Esophagus (tissue), 2 donors: Measurements from ENCODE around the gene ZNF195. TPM values are rescaled to one million over a fixed set of nuclear protein-coding genes. Genes with fewer than 3 reads are reported as not detected.
"Not testable (repeated sequence)": the region's sequence is repeated elsewhere in the genome, so short reads cannot be mapped to it uniquely, and the experiment has no call there.

Experiments used
- H3K27ac ChIP-seq, 2 donors: one replicate each; pipeline ENCODE4 v1.5.1; 2013; ENCODE audit warnings: low read depth in 2 of 2, mild to moderate bottlenecking in 2 of 2, inconsistent platforms in 1 of 2, low read length in 1 of 2, moderate library complexity in 1 of 2
- H3K27me3 ChIP-seq, 2 donors: one replicate each; pipeline ENCODE4 v1.6.1; 2013; ENCODE audit warnings: low read length in 2 of 2, control low read depth in 1 of 2, mild to moderate bottlenecking in 1 of 2; ENCODE audit not compliant: insufficient read depth in 2 of 2, control insufficient read depth in 1 of 2
- H3K36me3 ChIP-seq, 2 donors: one replicate each; pipeline ENCODE4 v1.6.1; 2013; ENCODE audit warnings: low read length in 1 of 2; ENCODE audit not compliant: control insufficient read depth in 2 of 2, insufficient read depth in 2 of 2
- H3K4me1 ChIP-seq, 2 donors: one replicate each; pipeline ENCODE4 v1.6.1; 2013; ENCODE audit warnings: low read length in 1 of 2; ENCODE audit not compliant: control insufficient read depth in 2 of 2, insufficient read depth in 2 of 2
- H3K4me3 ChIP-seq, 2 donors: one replicate each; pipeline ENCODE4 v1.5.1; 2013; ENCODE audit warnings: low read length in 2 of 2, mild to moderate bottlenecking in 2 of 2, low read depth in 1 of 2, moderate library complexity in 1 of 2
- H3K9me3 ChIP-seq, 2 donors: one replicate each; pipeline ENCODE4 v1.6.1; 2013; ENCODE audit warnings: mild to moderate bottlenecking in 2 of 2, low read depth in 1 of 2, low read length in 1 of 2, moderate library complexity in 1 of 2; ENCODE audit not compliant: control insufficient read depth in 2 of 2, insufficient read depth in 1 of 2
- WGBS, 2 donors: extraction: QIAGEN DNeasy Blood & Tissue Kit; methylation state at CpG; one replicate each; pipeline ENCODE4 v1.1.7; 2013; 5-methylcytosine and 5-hydroxymethylcytosine counted together
- polyA plus RNA-seq, 2 donors: library from polyadenylated mRNA; stranded (reverse); fragments of 200-250 nt; gene quantifications; one replicate each; pipeline ENCODE4 v1.2.3, GENCODE V29; 2013
- donor health status: healthy with polysubstance abuse.
- donor health status: Bipolar disorder and iron deficiency.

Gene ZNF195
- polyA plus RNA-seq, 2 donors, result 7.4 to 9.5 TPM

- Histone ChIP-seq H3K27ac (no peak overlapping the region), H3K9me3 (peaks cover 0 to 3% of the 10 kb centered on the region in 2 donors), H3K4me3 (no peak overlapping the region), H3K27me3 (no peaks in the 10 kb centered on the region), H3K4me1 (no peaks in the 10 kb centered on the region), H3K36me3 (no peaks in the 10 kb centered on the region)
- 70% methylated on average over 1 of the region's 1 CpG for WGBS, 2 donors
Measured at GRCh38 chr11:3339340-3339624, 39.7 kb downstream of the ZNF195 start.

GRCh38 chr11:3338569-3339339 lies 40.2 kb downstream of the ZNF195 start:
- Histone ChIP-seq H3K27ac (no peak overlapping the region), H3K36me3 (no peaks in the 10 kb centered on the region), H3K4me1 (no peaks in the 10 kb centered on the region), H3K9me3 (peaks cover 0 to 3% of the 10 kb centered on the region in 2 donors), H3K4me3 (no peak overlapping the region), H3K27me3 (no peaks in the 10 kb centered on the region)
- WGBS, 2 donors, result 69 to 76% methylated on average over 7 of the region's 7 CpGs

DNA sequence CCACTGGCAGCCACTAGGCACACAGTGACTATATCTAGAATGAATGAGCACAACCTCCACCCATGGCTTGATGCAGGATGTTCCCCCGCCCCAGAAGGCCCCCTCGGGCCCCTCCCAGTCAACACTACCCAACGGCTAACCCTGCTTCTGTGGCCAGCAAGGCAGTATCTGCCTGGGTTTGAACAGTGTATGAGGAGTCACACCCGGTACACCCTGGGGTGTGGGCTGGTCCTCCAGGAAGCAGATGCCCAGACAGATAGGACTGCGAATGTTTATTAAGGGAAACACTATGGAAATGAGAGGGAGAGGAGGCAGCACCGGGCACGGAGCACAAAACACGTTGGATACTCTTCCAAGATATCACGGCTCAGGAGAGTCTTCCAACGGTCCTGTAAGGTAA lies 42.5 kb downstream of the ZNF195 start:
- H3K4me1 ChIP-seq, result not testable (repeated sequence)
- no CpG with 5 or more reads among the region's 10 CpGs for WGBS, 2 donors

GRCh38 chr11:3333157-3333556 lies 45.8 kb downstream of the ZNF195 start:
- H3K4me3 ChIP-seq, result not testable (repeated sequence)
- no CpG with 5 or more reads among the region's 8 CpGs for WGBS, 2 donors

More for the DNA sequence above, 42.5 kb downstream of the ZNF195 start:
- not testable (repeated sequence) for H3K27ac ChIP-seq, H3K36me3 ChIP-seq, H3K4me3 ChIP-seq, H3K27me3 ChIP-seq, H3K9me3 ChIP-seq

GRCh38 chr11:3331078-3331477 lies 47.9 kb downstream of the ZNF195 start:
- WGBS, 2 donors, result no CpG with 5 or more reads among the region's 3 CpGs
- H3K27ac ChIP-seq, result not testable (repeated sequence)

More at GRCh38 chr11:3333157-3333556, 45.8 kb downstream of the ZNF195 start:
- not testable (repeated sequence) for H3K4me1 ChIP-seq, H3K27ac ChIP-seq, H3K9me3 ChIP-seq, H3K36me3 ChIP-seq, H3K27me3 ChIP-seq

GRCh38 chr11:3330064-3330463 lies 48.9 kb downstream of the ZNF195 start:
- H3K36me3 ChIP-seq, H3K27me3 ChIP-seq, H3K4me3 ChIP-seq, H3K9me3 ChIP-seq, H3K4me1 ChIP-seq, H3K27ac ChIP-seq: not testable (repeated sequence)
- WGBS, 2 donors, result no CpG with 5 or more reads among the region's 12 CpGs

More at GRCh38 chr11:3331078-3331477, 47.9 kb downstream of the ZNF195 start:
- not testable (repeated sequence) for H3K36me3 ChIP-seq, H3K27me3 ChIP-seq, H3K4me1 ChIP-seq, H3K4me3 ChIP-seq, H3K9me3 ChIP-seq

DNA sequence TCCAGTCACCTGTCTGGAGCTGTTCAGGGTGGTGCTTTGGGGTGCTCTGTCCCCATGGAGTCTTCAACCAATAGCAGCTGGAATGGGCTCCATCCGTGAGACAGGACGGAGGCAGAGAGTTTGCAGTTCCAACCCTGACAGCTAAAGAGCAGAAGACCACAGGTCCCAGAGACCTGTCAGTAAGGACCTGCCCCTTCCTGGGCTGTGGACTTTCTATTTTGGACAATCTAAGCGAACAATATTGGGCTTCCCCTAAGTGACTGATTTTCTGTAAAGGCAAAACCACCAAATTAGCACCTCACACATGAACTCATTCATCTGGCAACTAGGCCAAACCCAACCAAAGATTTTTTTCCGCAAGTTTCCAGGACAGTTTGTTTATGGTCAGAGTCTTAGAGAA lies 50.4 kb downstream of the ZNF195 start:
- not testable (repeated sequence) for H3K9me3 ChIP-seq, H3K27me3 ChIP-seq, H3K4me3 ChIP-seq, H3K36me3 ChIP-seq, H3K27ac ChIP-seq, H3K4me1 ChIP-seq
- no CpG with 5 or more reads among the region's 4 CpGs for WGBS, 2 donors

- H3K27me3 ChIP-seq, H3K4me3 ChIP-seq, H3K4me1 ChIP-seq, H3K36me3 ChIP-seq, H3K27ac ChIP-seq, H3K9me3 ChIP-seq: not testable (repeated sequence)
- WGBS, 2 donors, result no CpG with 5 or more reads among the region's 13 CpGs
Measured at GRCh38 chr11:3326450-3326849, 52.5 kb downstream of the ZNF195 start.

DNA sequence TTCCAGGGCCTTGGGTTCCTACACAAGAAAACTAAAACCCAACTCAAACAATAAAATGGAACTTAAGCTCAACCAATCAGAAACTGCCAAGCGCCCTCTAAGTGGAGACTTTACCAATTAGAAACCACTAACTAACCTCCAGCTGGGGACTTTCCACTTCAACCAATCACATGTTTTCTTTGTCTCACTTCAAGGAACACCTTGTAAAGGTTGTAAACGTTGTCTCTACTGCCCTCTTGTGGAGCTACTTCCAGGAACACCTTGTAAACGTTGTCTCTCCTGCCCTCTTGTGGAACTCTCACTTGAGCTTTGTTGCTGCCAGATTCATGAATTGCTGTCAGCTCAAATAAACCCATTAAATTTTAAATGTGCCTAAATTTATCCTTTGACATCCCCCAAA lies 54.2 kb downstream of the ZNF195 start:
- not testable (repeated sequence) for H3K36me3 ChIP-seq, H3K4me1 ChIP-seq, H3K4me3 ChIP-seq, H3K27ac ChIP-seq, H3K27me3 ChIP-seq, H3K9me3 ChIP-seq
- WGBS, 2 donors, result 94 to 100% methylated on average over 1 of the region's 3 CpGs
